Stimulated activated CD4-positive, alpha-beta T cell treated with anti-CD3 and anti-CD28 coated beads, TNF-alpha, amount 100 ng/mL, for 4 hours (primary cell): Measurements from ENCODE around the gene AGAP3.

ENCODE experiments used
- DNase-seq, 3 experiments: peaks; one replicate each; pipeline ENCODE4 v3.0.0-alpha.2; 2020; ENCODE audit warnings: low read depth in 3 of 3

The AGAP3 gene

DNA sequence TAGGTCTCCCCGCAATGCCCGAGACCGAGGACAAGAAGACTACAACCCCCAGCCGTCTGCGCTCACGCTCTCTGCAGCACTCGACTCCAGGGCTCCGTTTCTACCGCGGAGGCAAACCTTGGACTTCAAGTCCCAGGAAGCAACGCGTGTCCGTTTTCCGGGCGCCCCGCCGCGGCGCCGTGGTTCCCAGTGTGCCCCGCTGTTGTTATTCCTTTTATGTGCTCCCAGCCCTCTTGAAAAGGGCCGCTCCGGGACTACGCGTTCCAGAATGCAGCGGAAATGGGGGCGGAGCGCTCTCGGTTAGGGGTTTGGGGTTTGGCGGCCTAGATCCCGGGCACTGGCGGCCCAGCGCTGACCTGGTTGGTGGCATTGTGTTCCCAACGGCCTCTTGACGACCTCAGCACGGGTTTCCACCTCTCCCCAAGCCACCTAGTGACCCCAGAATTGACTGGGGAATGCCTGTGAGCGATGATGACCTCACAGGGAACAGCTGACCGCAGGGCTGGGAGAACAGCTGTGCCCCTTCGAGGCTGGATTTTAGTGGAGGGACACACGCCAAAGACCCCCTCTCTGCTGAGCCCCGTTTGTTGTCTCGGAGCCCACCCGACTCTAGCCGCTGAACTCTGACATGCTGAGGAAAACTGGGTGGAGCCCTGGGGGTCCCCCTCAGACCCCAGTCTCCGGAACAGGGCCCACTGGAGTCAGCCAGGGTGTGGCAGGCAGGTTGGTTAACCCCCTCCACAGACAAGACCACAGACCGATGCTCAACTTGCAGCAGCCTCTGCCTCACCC is 28.1 kb upstream of the AGAP3 start:
- peak; percentile 89 to 95 (median 95) for DNase-seq

GRCh38 chr7:151058781-151059366 is 27.4 kb upstream of the AGAP3 start:
- DNase-seq = peak in 1 of 3 experiments; percentile 21

- DNase-seq = peak; percentile 57 to 59 (median 58)
Observed at GRCh38 chr7:151059367-151060112, 26.7 kb upstream of the AGAP3 start, which contains the start of gene SLC4A2. Gene SLC4A2, plus strand, starts transcription at chr7:151059589. Its CDS starts 2,399 bp downstream, at chr7:151061988.

GRCh38 chr7:151060113-151060415 is 26.2 kb upstream of the AGAP3 start:
- DNase-seq = no peak

- DNase-seq = no peak
Observed at GRCh38 chr7:151060416-151061212, 25.7 kb upstream of the AGAP3 start.

GRCh38 chr7:151061213-151062110 is 24.8 kb upstream of the AGAP3 start:
- DNase-seq = no peak

GRCh38 chr7:151062111-151062398 is 24.2 kb upstream of the AGAP3 start:
- DNase-seq = no peak

GRCh38 chr7:151062399-151063211 is 23.7 kb upstream of the AGAP3 start:
- DNase-seq = no peak

DNA sequence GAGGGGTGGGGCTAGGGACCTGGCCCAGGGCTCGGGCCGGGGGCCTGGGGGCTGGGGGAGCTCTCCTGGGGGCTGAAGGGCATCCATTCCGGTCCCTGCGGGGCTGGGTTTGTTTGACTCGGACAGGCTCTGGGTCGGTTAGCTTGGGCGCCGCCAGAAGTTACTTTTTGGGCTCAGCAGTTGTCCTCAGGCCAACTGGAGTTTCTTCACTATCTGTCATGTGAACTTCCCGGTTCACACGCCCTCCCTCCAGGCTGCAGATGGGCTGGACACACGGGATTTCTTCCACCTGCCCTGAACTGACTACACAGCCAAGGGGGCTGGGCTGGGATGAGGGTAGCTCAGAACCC is 23.1 kb upstream of the AGAP3 start:
- no peak for DNase-seq

DNA sequence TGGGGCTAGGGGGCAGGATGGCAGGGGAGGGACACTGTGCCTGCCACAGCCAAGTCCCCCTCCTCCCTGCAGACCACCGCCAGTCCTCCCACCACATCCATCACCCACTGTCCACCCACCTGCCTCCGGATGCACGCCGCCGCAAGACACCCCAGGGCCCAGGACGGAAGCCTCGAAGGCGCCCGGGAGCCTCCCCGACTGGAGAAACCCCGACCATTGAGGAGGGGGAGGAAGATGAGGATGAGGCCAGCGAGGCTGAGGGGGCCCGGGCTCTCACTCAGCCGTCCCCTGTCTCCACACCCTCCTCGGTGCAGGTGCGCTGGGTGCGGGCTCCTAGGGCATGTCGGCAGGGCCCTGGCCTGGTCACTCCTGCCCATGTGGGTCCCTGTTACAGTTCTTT is 21.8 kb upstream of the AGAP3 start:
- no peak for DNase-seq

DNA sequence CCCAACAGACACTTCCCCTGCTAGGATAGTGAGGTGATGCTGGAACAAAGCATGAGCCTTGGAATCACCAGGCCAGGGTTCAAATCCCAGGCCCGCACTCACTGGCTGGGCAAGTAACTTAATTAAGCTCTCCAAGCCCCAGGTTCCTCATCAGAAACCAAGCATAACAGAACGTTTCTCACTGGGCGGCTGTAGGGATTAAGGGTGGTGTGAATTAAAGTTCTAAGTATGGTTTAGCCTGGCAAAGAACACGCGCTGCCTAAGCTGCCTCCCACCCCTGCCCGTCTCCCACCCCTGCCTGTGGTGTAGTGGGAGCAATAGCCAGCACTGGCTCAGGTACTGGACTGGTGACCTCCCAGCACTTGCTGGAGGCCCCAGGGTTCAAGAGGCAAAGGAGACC is 21.3 kb upstream of the AGAP3 start:
- DNase-seq = no peak

DNA sequence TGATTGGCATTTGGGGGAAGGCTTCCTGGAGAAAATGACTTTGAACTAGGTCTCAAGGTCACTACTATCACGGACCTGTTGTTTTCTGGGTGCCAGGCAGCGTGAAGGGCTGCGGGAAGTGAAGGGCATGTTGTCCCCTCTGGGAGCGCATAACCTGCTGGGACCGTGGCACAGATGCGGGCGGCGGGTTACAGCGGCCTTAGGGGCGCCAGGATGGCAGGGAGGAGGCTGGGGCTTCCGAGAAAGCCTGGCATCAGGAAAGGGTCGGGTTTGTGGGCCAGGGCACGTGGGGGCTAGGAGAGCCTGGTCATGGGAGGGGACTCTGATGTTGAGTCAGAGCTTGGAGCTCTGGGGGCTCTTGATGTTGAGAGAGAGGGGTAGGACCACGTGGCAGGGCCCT is 20.8 kb upstream of the AGAP3 start:
- DNase-seq = no peak

- no peak for DNase-seq
Observed at GRCh38 chr7:151066273-151066974, 19.9 kb upstream of the AGAP3 start.

DNA sequence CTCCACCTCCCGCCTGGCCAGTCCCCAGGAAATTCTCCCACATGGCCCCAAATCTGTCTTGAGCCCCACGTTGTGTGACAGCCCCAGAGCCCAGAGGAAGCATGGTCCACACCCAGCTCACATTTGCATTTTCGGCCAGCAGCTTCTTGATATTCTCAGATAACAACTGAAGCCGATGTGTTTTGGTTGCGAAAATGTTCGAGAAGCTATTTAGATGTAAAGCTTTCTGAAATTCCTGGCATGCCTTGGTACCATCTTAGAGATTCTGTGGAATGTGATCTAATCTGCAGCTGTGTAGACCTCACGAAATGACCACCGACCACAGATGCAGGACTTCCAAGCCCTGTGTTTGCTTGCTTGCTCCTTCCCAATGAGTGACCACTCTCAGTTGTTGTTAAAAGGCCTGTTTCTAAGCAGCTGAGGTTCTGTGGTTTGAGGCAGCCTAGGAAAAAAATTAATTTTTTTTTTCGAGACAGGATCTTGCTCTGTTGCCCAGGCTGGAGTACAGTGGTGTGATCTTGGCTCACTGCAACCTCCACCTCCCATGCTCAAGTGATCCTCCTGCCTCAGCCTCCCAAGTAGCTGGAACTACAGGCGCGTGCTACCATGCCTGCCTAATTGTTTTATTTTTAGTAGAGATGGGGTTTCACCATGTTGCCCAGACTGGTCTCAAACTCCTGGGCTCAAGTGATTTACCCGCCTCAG is 18.1 kb upstream of the AGAP3 start:
- DNase-seq = no peak

DNA sequence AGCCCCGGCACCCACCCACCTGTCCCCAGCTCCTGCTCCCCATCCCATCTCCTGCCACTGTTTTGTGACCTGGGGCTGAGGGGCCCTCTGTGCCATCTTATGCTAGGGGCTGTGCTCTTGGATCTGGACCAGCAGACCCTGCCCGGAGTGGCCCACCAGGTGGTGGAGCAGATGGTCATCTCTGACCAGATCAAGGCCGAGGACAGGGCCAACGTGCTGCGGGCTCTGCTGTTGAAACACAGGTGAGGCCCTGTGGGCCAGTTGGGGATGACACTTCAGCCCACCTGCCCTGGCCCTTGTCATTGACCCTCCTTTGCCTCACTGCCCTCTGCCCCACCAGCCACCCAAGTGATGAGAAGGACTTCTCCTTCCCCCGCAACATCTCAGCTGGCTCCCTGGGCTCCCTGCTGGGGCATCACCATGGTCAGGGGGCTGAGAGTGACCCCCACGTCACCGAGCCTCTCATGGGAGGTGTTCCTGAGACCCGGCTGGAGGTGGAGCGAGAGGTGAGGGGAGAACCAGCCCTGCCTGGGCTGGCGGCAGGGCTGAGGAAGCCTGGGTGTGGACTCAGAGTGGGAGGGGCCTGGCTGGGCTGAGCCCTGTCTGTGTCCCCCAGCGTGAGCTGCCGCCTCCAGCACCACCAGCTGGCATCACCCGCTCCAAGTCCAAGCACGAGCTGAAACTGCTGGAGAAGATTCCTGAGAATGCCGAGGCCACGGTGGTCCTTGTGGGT is 16.3 kb upstream of the AGAP3 start:
- no peak for DNase-seq

- DNase-seq = no peak
Observed at GRCh38 chr7:151070574-151070960, 15.7 kb upstream of the AGAP3 start.

GRCh38 chr7:151071032-151071866 is 15.0 kb upstream of the AGAP3 start:
- DNase-seq = no peak

DNA sequence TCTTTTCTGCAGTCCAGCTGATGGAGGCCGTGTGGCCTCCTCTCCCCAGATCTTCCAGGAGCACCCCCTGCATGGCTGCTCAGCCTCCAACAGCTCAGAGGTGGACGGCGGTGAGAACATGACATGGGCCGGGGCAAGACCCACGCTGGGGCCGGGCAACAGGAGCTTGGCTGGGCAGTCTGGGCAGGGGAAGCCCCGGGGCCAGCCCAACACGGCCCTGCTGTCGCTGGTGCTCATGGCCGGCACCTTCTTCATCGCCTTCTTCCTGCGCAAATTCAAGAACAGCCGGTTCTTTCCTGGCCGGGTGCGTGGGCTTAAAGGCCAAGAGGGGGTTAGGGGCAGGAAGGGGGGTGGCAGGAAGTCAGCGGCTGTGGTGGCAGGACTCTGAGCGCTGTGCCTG is 12.3 kb upstream of the AGAP3 start:
- no peak for DNase-seq
